GM12874 (cell line): ENCODE data around the gene FMN1.

Experiments used
- TF ChIP-seq, protein P1 (sequence below): IDR thresholded peaks from 2 replicates; pipeline ENCODE4 v1.5.1; 2011; ENCODE audit warnings: low read depth, mild to moderate bottlenecking, control low read depth, low read length, moderate library complexity; ENCODE audit not compliant: insufficient read depth

FMN1 gene

DNA sequence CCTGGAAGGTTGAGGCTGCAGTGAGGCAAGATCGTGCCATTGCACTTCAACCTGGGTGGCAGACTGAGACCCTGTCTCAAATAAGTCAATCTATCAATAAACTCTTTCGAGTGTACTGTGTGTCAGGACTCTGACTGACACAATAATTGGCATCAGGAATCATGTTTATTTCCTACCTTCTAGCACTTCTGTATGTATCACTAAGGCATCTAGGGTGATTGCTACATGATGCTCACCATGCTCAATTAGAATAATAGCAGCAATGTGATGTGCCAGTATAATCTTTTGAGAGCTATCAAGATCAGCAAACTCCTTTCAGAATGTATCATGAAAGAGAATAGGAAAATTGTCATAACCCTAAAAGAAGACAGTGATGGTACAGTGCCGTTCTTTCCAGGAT lies 95.3 kb downstream of the FMN1 start:
- TF ChIP-seq, protein P1, sequence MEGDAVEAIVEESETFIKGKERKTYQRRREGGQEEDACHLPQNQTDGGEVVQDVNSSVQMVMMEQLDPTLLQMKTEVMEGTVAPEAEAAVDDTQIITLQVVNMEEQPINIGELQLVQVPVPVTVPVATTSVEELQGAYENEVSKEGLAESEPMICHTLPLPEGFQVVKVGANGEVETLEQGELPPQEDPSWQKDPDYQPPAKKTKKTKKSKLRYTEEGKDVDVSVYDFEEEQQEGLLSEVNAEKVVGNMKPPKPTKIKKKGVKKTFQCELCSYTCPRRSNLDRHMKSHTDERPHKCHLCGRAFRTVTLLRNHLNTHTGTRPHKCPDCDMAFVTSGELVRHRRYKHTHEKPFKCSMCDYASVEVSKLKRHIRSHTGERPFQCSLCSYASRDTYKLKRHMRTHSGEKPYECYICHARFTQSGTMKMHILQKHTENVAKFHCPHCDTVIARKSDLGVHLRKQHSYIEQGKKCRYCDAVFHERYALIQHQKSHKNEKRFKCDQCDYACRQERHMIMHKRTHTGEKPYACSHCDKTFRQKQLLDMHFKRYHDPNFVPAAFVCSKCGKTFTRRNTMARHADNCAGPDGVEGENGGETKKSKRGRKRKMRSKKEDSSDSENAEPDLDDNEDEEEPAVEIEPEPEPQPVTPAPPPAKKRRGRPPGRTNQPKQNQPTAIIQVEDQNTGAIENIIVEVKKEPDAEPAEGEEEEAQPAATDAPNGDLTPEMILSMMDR: no peak

DNA sequence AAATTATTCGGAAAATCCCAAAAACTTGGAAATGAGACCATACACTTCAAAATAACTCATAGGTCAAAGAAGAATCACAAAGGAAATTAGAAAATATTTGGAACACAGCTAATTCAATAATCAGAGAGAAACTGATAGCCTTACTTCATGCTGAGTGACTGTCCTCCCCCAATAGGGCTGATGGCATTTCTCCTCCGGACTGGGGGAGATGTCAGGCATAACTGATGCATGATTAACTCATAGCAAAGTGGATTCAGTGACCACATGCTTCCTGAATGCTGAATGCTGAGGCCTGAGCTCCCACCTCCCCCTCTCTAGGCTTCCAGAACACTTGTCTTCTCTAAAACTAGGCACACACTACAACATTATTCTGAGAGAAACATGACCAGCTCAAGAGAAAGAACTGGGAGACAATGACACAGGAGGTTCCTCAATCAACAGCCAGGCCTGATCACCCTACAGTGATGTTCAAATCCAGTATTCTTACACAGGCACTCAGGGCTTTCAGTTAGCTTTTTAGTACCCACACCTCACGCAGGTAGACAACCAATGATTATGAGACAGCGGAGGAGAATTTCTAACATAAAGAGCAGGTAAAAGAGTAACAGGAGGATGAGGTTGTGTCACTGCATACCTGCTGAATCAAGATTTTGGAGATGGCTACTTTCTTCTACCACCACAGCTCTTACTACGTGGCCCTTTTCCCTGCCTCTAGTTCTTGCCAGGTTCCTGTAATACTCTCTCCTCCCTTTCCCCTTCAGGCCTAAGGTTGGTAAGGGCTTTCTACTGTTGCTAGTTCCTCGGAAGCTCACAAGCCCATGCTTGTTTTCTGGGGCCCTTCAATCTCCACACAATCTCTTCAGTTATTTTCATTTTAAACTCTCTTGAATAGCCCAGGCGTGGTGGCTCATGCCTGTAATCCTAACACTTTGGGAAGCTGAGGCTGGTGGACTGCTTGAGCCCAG lies 96.1 kb downstream of the FMN1 start:
- TF ChIP-seq, protein P1: no peak

DNA sequence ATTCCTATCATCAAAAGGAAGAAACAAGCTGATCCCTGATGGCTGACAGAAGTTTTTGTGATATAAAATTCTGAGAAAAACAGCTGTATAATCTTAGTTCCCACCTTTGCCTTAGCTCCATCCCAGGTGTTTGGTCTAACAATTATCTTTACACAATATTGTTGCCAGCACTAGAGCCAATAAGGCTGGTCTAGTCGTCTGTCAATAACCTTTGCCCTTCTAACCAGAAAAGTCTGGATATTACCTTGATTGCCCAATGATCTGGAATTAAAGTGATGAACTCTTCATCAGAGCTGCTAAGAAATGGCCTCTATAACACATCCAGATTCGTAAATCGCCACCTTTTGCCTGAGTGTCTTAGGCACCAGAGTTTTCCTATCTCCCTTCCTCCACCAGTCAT lies 98.4 kb downstream of the FMN1 start:
- TF ChIP-seq, protein P1: no peak

DNA sequence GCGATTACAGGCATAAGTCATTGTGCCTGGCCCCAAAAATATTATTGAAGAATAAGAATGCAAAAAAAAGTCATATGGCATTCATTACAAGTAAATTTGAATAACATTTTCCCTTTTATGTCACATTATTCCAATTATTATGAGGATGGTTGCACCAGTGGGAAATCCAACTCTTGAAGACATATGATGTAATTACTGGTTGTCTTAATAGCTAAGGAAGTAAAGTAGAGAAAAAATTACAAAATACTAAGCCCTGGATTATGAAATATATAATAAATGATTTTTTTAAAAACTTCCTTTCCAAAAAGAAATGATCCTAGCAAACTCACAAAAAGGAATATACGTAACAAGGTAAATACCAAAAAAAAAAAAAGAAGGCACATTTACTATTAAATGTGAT lies 98.9 kb downstream of the FMN1 start:
- TF ChIP-seq, protein P1: no peak

DNA sequence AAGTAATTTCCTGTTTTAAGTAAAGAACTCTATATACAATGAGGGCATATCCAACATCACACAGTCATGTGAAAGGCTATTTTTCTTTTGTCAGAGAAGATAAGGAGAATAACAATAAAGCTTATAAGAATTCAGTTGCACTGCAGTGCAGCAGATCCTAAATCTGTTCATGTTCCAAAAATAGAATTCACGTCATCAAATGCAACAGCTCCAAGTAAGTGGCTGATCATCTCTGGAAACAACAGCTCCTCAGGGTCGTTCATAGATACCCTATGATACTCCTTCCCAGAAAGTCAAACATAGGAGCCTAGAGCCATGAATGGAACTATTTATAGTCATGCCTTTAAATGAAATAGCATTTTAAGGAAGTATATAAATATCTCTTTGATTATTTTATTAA lies 100.2 kb downstream of the FMN1 start:
- TF ChIP-seq, protein P1: no peak

DNA sequence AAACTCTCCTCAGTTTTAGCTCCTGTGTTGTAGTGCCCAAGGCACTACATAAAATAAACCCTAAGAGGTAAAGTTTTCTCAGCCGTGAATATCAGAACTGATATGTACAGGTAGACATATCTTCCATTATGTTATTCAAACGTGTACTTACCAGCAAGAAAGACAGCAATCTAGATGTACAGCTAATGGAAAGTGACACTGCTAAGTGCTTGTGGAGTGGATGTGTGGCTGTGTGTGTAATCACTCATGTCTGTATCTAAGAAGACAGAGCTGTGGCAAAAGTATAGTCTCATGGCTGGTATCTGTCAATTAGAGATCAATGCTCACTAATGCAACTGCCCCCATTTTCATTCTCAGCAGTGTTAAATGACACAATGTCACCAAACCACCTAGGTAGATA lies 101.3 kb downstream of the FMN1 start:
- TF ChIP-seq, protein P1: no peak

DNA sequence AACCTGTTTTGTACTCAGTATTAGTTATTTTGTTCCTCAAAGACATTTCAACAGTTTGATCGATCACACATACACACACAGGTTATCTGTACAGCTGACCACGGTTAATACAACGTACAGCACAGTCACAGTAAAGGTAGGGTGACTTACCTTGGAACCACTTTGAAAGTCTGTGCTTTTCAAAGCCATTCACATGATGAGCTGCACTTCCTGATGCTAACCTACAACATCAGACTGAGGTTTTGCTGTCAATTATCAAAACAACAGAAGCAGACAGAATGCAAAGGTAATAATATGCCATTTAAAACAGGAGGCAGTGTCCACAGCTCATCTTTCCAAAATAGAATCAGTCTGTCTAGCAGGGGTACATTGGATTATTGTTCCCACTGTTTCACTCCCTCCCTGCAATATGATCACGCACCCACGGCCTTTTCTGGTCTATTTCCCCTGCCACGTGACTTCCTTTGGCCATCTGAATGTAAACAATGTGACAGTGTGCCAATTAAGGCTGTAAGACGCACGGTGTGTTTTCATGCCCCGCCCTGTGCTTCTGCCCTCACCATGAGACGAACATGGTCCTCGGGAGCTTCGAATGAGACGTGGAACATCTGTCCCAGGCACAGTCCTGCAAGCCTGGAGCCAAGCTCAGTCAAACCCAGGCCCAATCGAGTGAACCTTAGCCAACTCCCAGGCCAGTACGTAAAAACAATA lies 102.4 kb downstream of the FMN1 start:
- TF ChIP-seq, protein P1: no peak
